ENCODE results near the gene DRC3. TPM values are rescaled to one million over a fixed set of nuclear protein-coding genes. Genes with fewer than 3 reads are reported as not detected.

DRC3 gene
- total and polyA plus RNA-seq, 2 experiments from 2014 or later, result 1.1 to 1.8 TPM

GRCh38 chr17:17988427-17988945 lies 15.8 kb downstream of the DRC3 start:
- H3K9me2 ChIP-seq (replicated peaks; ENCODE audit: insufficient read depth), result no peaks in the 10 kb centered on the region
- TF ChIP-seq CTCF (IDR thresholded peaks at IDR 0.05; ENCODE audit: poor library complexity) (no peak), EZH2phosphoT487 (IDR thresholded peaks at IDR 0.05; ENCODE audit: low read depth, severe bottlenecking, unreplicated experiment) (no peak), EZH2 (IDR thresholded peaks at IDR 0.05; ENCODE audit: borderline replicate concordance) (no peak)
- H3K4me3 ChIP-seq, result no peak overlapping the region

GRCh38 chr17:17989081-17989480 lies 16.4 kb downstream of the DRC3 start:
- 90% methylated on average over 9 of the region's 9 CpGs for WGBS (ENCODE audit: low lambda C conversion rate, missing lambda C conversion rate)
- H3K36me3 ChIP-seq (replicated peaks; ENCODE audit: insufficient read depth, low read depth), result no peaks in the 10 kb centered on the region

More at GRCh38 chr17:17988427-17988945, 15.8 kb downstream of the DRC3 start:
- H3K79me2 ChIP-seq, result no peaks in the 10 kb centered on the region
- no peaks in the 10 kb centered on the region for H3K36me3 ChIP-seq (replicated peaks; ENCODE audit: insufficient read depth, low read depth)
- H3K4me2 ChIP-seq, result no peak overlapping the region
- H3K4me1 ChIP-seq (ENCODE audit: insufficient read depth), result no peaks in the 10 kb centered on the region
- H2AFZ ChIP-seq, result no peak overlapping the region
- H3K27ac ChIP-seq, result no peak overlapping the region
- no peaks in the 10 kb centered on the region for H3K27me3 ChIP-seq
- no peaks in the 10 kb centered on the region for H3K9me3 ChIP-seq (ENCODE audit: low read depth)
- H4K20me1 ChIP-seq (ENCODE audit: insufficient read depth, poor library complexity, severe bottlenecking), result no peaks in the 10 kb centered on the region
- WGBS (ENCODE audit: low lambda C conversion rate, missing lambda C conversion rate), result 80% methylated on average over 7 of the region's 7 CpGs
- no peak for DNase-seq (ENCODE audit: low spot score)

GRCh38 chr17:17989618-17990017 lies 17.0 kb downstream of the DRC3 start:
- no peak overlapping the region for H2AFZ ChIP-seq
- H3K4me2 ChIP-seq, result no peak overlapping the region
- DNase-seq (ENCODE audit: low spot score), result no peak
- H3K4me3 ChIP-seq, result no peak overlapping the region
- no peaks in the 10 kb centered on the region for H3K36me3 ChIP-seq (replicated peaks; ENCODE audit: insufficient read depth, low read depth)
- WGBS (ENCODE audit: low lambda C conversion rate, missing lambda C conversion rate), result 92% methylated on average over 10 of the region's 10 CpGs
- no peaks in the 10 kb centered on the region for H3K9me3 ChIP-seq (ENCODE audit: low read depth)
- H3K79me2 ChIP-seq, result no peaks in the 10 kb centered on the region
- no peaks in the 10 kb centered on the region for H3K27me3 ChIP-seq
- no peak overlapping the region for H3K27ac ChIP-seq
- H3K9me2 ChIP-seq (replicated peaks; ENCODE audit: insufficient read depth), result no peaks in the 10 kb centered on the region
- TF ChIP-seq EZH2phosphoT487 (IDR thresholded peaks at IDR 0.05; ENCODE audit: low read depth, severe bottlenecking, unreplicated experiment) (no peak), EZH2 (IDR thresholded peaks at IDR 0.05; ENCODE audit: borderline replicate concordance) (no peak), CTCF (IDR thresholded peaks at IDR 0.05; ENCODE audit: poor library complexity) (no peak)
- H4K20me1 ChIP-seq (ENCODE audit: insufficient read depth, poor library complexity, severe bottlenecking), result no peaks in the 10 kb centered on the region
- H3K4me1 ChIP-seq (ENCODE audit: insufficient read depth), result no peaks in the 10 kb centered on the region

More at GRCh38 chr17:17989081-17989480, 16.4 kb downstream of the DRC3 start:
- Histone ChIP-seq H3K79me2 (no peaks in the 10 kb centered on the region), H4K20me1 (ENCODE audit: insufficient read depth, poor library complexity, severe bottlenecking) (no peaks in the 10 kb centered on the region), H3K4me2 (no peak overlapping the region), H3K4me3 (no peak overlapping the region), H2AFZ (no peak overlapping the region), H3K4me1 (ENCODE audit: insufficient read depth) (no peaks in the 10 kb centered on the region), H3K27ac (no peak overlapping the region), H3K9me2 (replicated peaks; ENCODE audit: insufficient read depth) (no peaks in the 10 kb centered on the region), H3K27me3 (no peaks in the 10 kb centered on the region), H3K9me3 (ENCODE audit: low read depth) (no peaks in the 10 kb centered on the region)
- no peak for TF ChIP-seq EZH2phosphoT487 (IDR thresholded peaks at IDR 0.05; ENCODE audit: low read depth, severe bottlenecking, unreplicated experiment)
- no peak for TF ChIP-seq EZH2 (IDR thresholded peaks at IDR 0.05; ENCODE audit: borderline replicate concordance)
- no peak for TF ChIP-seq CTCF (IDR thresholded peaks at IDR 0.05; ENCODE audit: poor library complexity)
- no peak for DNase-seq (ENCODE audit: low spot score)
